AG04450 (cell line): ENCODE measurements around the gene CHST5. TPM values are rescaled to one million over a fixed set of nuclear protein-coding genes. Genes with fewer than 3 reads are reported as not detected.
"Not testable (repeated sequence)": the region's sequence is repeated elsewhere in the genome, so short reads cannot be mapped to it uniquely, and the experiment has no call there.

Experiments used
- CTCF ChIA-PET: fragments of 300-600, 350-600 bp; formaldehyde crosslinking; extraction: SDS; loops from one replicate; lab custom pipeline; 2022; ENCODE audit warnings: antibody characterized with exemption, inconsistent platforms; lab: Charles Lee
- POLR2A ChIA-PET: fragments of 350-600 bp; formaldehyde crosslinking; extraction: SDS; loops from one replicate; lab custom pipeline; 2021; ENCODE audit warnings: antibody characterized with exemption, inconsistent platforms; lab: Yijun Ruan, JAX
- DNase-seq: peaks from one replicate; pipeline ENCODE4 v3.0.0-alpha.2; 2011; ENCODE audit warnings: low read depth, low spot score
- H3K27ac ChIP-seq: one replicate; pipeline ENCODE4 v1.5.1; 2012; ENCODE audit warnings: low read depth, low read length, control low read depth
- H3K27me3 ChIP-seq: one replicate; pipeline ENCODE4 v1.6.0; 2012; ENCODE audit warnings: low read length; ENCODE audit not compliant: control insufficient read depth, insufficient read depth
- H3K4me3 ChIP-seq: 2 replicates; pipeline ENCODE4 v1.5.1; 2011; ENCODE audit warnings: mild to moderate bottlenecking, low read depth, low read length, control low read depth
- H3K9me3 ChIP-seq: 2 replicates; pipeline ENCODE4 v1.5.1; 2012; ENCODE audit warnings: low read length; ENCODE audit not compliant: control insufficient read depth, insufficient read depth
- CTCF ChIP-seq: IDR thresholded peaks from 2 replicates; pipeline ENCODE4 v1.5.1; 2011; ENCODE audit warnings: low read depth, low read length, control low read depth, inconsistent platforms
- polyA plus RNA-seq: library from polyadenylated mRNA; depleted of rRNA; stranded (reverse); fragments of >200 nt; gene quantifications from 2 replicates; pipeline ENCODE4 v1.2.3, GENCODE V29; 2011

Gene CHST5
- polyA plus RNA-seq, 1 experiment: not detected

DNA sequence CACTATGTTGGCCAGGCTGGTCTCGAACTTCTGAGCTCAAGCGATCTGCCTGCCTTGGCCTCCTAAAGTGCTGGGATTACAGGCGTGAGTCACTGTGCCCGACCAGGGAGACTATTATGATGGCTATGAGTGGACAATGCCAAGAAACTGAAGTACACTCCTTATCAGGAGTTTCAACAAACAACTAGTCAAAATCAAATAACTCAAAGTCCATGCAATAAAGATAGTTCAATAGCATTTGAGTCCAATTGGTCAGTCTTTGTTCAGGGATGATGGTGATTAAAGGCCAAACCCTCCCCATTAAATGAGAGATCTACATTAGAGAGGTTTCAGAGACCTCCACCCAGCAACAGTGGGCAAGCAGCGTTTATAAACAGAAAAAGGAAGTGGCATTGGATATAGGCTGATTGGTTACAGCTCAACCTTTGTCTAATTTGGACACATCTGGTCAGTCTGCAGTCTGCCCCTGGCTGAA, 8.0 kb downstream of the CHST5 start:
- POLR2A ChIA-PET: no interaction called here
- CTCF ChIA-PET: interaction anchor here (3.4 kb wide), 1 partner anchor 10 kb away, joined by 13 read pairs; no protein-coding TSS in a partner anchor
- H3K4me3 ChIP-seq: no peak overlapping the region
- H3K9me3 ChIP-seq: peaks cover 9% of the 10 kb centered on the region; the same call in 1 of the 2 replicates
- no peak overlapping the region for H3K27ac ChIP-seq
- no peak for DNase-seq
- peaks cover 11% of the 10 kb centered on the region for H3K27me3 ChIP-seq
- TF ChIP-seq CTCF: no peak

DNA sequence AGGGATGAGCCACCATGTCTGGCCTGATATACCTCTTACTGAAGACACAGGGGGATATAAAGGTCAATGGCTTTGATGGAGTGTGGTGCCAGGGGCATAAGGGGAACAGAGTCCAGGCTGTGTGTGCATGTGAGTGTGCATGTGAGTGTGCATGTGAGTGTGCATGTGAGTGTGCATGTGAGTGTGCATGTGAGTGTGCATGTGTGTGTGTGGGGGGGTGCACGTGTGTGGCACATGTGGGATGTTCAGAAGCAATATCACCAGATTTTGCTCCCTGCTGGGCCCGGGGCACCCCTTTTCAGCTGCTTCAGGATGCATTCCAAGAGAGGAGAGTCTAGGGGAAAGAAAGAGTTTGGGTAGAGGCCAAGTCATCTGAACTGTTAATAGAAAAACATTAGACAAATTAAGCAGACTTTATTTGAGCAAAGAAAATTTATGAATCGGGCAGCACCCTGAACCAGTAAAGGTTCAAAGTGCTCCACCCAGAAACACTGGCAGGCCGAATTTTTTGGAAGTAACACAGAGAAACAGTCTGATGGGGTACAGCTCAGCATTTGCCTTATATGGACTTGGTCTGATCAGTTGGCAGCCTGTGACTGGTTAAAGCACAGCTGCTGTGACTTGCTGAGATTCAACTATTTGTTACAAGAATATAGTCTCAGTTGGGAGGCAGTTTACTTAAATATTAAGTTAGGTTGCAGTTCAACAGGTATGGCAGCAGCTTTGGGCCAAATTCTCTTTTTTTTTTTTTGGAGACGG, 9.7 kb downstream of the CHST5 start:
- TF ChIP-seq CTCF: no peak
- no peak overlapping the region for H3K27ac ChIP-seq
- ChIA-PET CTCF (interaction anchor here (3.4 kb wide), 1 partner anchor 9 kb away, joined by 13 read pairs; no protein-coding TSS in a partner anchor), POLR2A (no interaction called here)
- no peak for DNase-seq
- no peaks in the 10 kb centered on the region for H3K27me3 ChIP-seq
- no peak overlapping the region for H3K4me3 ChIP-seq
- peaks cover 9% of the 10 kb centered on the region; the same call in 1 of the 2 replicates for H3K9me3 ChIP-seq

DNA sequence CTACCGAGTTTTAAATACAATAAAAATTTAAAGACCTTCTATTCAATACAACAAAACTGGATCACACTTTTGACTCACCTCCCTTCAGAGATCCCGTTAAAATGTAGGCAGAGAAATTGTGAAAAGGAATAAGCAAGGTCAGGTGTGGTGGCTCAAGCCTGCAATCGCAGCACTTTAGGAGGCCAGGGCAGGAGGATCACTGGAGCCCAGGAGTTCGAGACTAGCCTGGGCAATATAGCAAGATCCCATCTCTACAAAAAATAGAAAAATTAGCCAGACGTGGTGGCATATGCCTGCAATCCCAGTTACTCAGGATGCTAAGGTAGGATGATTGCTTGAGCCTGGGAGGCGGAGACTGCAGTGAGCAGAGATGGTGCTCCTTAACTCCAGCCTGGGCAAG, 16.7 kb downstream of the CHST5 start:
- Histone ChIP-seq H3K9me3 (no peaks in the 10 kb centered on the region; the same call in 1 of the 2 replicates), H3K27me3 (peaks cover 3% of the 10 kb centered on the region), H3K27ac (no peak overlapping the region), H3K4me3 (no peak overlapping the region)
- no peak for TF ChIP-seq CTCF
- POLR2A ChIA-PET: no interaction called here
- DNase-seq: no peak
- CTCF ChIA-PET: interaction anchor here (0.6 to 2.6 kb wide), 3 partner anchors 16 to 73 kb away, joined by 3 to 22 read pairs (median 3); no protein-coding TSS in a partner anchor

DNA sequence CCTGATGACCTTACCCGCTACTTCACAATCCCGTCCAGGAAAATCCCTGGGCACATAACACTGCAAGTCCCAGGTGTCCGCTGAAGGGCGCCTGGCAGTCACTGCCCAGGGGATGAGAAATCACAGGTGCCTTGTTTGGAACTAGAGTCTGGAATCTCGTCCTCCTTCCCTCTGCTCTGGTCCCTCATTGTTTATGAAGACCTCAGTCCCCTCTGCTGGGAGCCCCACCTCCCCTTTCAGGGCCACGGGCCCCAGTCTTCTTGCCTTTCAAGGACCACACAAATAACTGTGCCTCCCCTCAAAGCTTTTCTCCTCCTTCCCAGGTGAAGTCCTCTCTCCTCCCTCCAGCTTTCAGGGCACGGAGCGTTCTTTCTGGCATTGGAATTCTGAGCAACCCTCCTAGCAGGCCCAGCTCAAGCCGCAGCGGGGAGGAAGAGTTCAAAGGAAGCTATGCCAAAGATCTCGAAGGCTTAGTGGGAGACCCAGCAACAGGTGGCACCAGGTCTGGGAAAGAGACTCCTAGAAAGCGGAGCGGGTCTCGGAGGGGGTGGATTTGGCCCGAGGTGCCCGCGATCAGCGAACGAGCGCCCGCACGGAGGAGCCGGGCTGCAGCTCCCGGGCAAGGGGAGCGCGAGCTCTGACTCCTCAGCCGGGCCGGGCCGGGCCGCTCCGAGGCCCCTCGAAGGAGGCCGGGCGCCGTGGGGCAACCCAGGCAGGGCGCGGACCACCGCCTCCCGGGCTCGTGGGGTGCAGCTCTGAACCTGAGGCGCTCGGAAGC, 19.5 kb downstream of the CHST5 start:
- not testable (repeated sequence) for H3K27me3 ChIP-seq, H3K9me3 ChIP-seq, H3K27ac ChIP-seq, DNase-seq
- ChIA-PET CTCF (interaction anchor here (0.6 to 2.6 kb wide), 48 partner anchors 8 to 342 kb away, joined by 3 to 34 read pairs (median 6); partner anchors contain the start of genes ADAT1, CFDP1, CHST5 and CHST6), POLR2A (interaction anchor here (0.7 to 1.9 kb wide), 4 partner anchors 10 to 83 kb away, joined by 4 to 9 read pairs (median 6); partner anchors contain the start of genes CFDP1 and TMEM231)
- H3K4me3 ChIP-seq: peak overlapping the region; percentile 81

- ChIA-PET CTCF (interaction anchor here (1.5 kb wide), 1 partner anchor 49 kb away, joined by 9 read pairs; no protein-coding TSS in a partner anchor), POLR2A (no interaction called here)
- H3K27me3 ChIP-seq: peaks cover under 1% of the 10 kb centered on the region
- no peak for TF ChIP-seq CTCF
- DNase-seq: no peak
- H3K27ac ChIP-seq: no peak overlapping the region
- H3K9me3 ChIP-seq: no peaks in the 10 kb centered on the region; the same call in 1 of the 2 replicates
- no peak overlapping the region for H3K4me3 ChIP-seq
Measured at GRCh38 chr16:75514296-75514695, 21.6 kb downstream of the CHST5 start.
